Lower lobe of right lung (tissue), 2 donors: ENCODE measurements around the gene BRD8. TPM values are rescaled to one million over a fixed set of nuclear protein-coding genes. Genes with fewer than 3 reads are reported as not detected.

Source experiments
- ATAC-seq, 2 donors: fragments of 200-7000 bp; cut with Tn5 transposase; one replicate each; pipeline ENCODE4 v1.9.1; 2020 to 2022; ENCODE audit warnings: mild to moderate bottlenecking in 2 of 2, moderate library complexity in 2 of 2
- DNase-seq: peaks from one replicate; pipeline ENCODE4 v3.0.0-alpha.2; 2020
- H3K27ac ChIP-seq: fragments of 200-600 bp; one replicate; pipeline ENCODE4 v1.8.0; 2022
- H3K27me3 ChIP-seq: fragments of 200-600 bp; one replicate; pipeline ENCODE4 v1.8.0; 2022; ENCODE audit warnings: low read depth
- H3K36me3 ChIP-seq: fragments of 200-600 bp; one replicate; pipeline ENCODE4 v1.8.0; 2022; ENCODE audit warnings: mild to moderate bottlenecking
- H3K4me1 ChIP-seq: fragments of 200-600 bp; one replicate; pipeline ENCODE4 v1.8.0; 2022
- H3K4me3 ChIP-seq: fragments of 200-600 bp; one replicate; pipeline ENCODE4 v1.8.0; 2022; ENCODE audit warnings: mild to moderate bottlenecking
- H3K9me3 ChIP-seq: fragments of 200-600 bp; one replicate; pipeline ENCODE4 v1.8.0; 2022
- intact Hi-C: fragments of 100-400 bp; cut with DNase I; formaldehyde crosslinking; loops from one replicate; pipeline ENCODE4 v1.11.0; 2022
- total RNA-seq: library from RNA; stranded (reverse); fragmentation: NEBNext Ultra II Directional; extraction: Animal tissue kit (Norgen Biotek cat#: 25700); gene quantifications from one replicate; pipeline ENCODE4 v1.2.1, GENCODE V29; 2021
- TF ChIP-seq, protein P1 (sequence below): fragments of 200-600 bp; IDR thresholded peaks from one replicate; pipeline ENCODE4 v1.8.0; 2022; ENCODE audit warnings: antibody characterized with exemption, mild to moderate bottlenecking
- donor health status: DM: no; HTN: yes; CAD: no; lungs with severe emphysema.

The BRD8 gene
- total RNA-seq, 1 donor from 2014 or later, result 56.9 TPM

DNA sequence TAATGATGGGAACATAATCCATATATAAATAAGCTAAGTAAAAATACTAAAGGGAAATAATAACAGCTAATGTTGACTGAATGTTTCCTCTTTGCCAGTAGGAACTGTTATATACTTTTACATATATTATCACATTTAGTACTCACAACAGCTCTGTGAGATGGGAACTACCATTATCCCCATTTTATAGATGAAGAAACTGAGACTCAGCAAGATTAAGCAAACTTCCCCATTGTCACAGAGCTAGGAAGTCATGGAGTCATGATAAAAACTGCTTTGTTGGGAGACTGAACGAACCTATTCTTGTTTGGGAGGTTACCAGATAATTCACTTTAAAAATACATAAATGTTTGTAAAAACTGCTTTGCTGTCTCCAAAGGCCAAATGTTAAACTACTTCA lies 71.2 kb downstream of the BRD8 start:
- Histone ChIP-seq H3K27ac (no peak overlapping the region), H3K9me3 (no peaks in the 10 kb centered on the region), H3K27me3 (peaks cover 4% of the 10 kb centered on the region), H3K36me3 (no peaks in the 10 kb centered on the region), H3K4me1 (no peaks in the 10 kb centered on the region), H3K4me3 (no peak overlapping the region)
- ATAC-seq (no peak), DNase-seq (no peak)
- intact Hi-C loops, result no loop called here
- TF ChIP-seq, protein P1, sequence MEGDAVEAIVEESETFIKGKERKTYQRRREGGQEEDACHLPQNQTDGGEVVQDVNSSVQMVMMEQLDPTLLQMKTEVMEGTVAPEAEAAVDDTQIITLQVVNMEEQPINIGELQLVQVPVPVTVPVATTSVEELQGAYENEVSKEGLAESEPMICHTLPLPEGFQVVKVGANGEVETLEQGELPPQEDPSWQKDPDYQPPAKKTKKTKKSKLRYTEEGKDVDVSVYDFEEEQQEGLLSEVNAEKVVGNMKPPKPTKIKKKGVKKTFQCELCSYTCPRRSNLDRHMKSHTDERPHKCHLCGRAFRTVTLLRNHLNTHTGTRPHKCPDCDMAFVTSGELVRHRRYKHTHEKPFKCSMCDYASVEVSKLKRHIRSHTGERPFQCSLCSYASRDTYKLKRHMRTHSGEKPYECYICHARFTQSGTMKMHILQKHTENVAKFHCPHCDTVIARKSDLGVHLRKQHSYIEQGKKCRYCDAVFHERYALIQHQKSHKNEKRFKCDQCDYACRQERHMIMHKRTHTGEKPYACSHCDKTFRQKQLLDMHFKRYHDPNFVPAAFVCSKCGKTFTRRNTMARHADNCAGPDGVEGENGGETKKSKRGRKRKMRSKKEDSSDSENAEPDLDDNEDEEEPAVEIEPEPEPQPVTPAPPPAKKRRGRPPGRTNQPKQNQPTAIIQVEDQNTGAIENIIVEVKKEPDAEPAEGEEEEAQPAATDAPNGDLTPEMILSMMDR, result no peak

DNA sequence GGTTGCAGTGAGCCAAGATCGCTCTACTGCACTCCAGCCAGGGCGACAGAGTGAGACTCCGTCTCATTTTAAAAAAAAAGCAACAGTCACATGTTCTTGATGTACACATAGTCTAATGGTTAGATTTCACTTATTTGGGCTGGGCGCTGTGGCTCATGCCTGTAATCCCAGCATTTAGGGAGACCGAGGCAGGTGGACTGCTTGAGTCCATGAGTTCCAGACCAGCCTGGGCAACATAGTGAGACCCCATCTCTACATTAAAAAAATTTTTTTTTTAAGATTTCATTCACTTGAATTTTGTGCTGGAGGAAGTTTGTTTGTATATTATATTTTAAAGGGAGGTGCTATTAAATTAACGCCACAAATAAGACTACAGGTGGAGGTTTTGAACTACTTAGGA lies 72.7 kb downstream of the BRD8 start:
- H3K36me3 ChIP-seq, result no peaks in the 10 kb centered on the region
- intact Hi-C loops, result no loop called here
- H3K9me3 ChIP-seq, result no peaks in the 10 kb centered on the region
- no peaks in the 10 kb centered on the region for H3K27me3 ChIP-seq
- TF ChIP-seq, protein P1, result no peak
- no peak for ATAC-seq
- no peak for DNase-seq
- H3K4me3 ChIP-seq, result no peak overlapping the region
- H3K4me1 ChIP-seq, result no peaks in the 10 kb centered on the region
- no peak overlapping the region for H3K27ac ChIP-seq

DNA sequence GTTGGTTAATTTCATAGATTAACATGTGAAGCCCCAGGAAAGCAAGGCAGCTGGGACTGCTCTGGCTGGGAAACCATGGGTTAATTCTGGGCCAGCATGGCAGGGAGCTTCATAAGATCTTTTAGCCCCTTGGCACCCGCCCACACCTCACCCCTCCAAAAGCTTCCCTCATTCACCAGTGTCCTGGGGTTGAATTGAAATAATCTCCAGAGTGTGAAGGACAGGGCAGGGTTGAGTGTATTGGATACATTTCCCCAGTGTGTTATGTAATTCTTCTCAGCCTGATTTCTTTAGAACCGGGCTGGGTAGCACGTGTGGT lies 75.2 kb downstream of the BRD8 start:
- no peak overlapping the region for H3K27ac ChIP-seq
- no peaks in the 10 kb centered on the region for H3K4me1 ChIP-seq
- H3K36me3 ChIP-seq, result no peaks in the 10 kb centered on the region
- ATAC-seq (no peak), DNase-seq (no peak)
- peaks cover 6% of the 10 kb centered on the region for H3K27me3 ChIP-seq
- TF ChIP-seq, protein P1, result no peak
- no peak overlapping the region for H3K4me3 ChIP-seq
- no peaks in the 10 kb centered on the region for H3K9me3 ChIP-seq
- intact Hi-C loops, result no loop called here

DNA sequence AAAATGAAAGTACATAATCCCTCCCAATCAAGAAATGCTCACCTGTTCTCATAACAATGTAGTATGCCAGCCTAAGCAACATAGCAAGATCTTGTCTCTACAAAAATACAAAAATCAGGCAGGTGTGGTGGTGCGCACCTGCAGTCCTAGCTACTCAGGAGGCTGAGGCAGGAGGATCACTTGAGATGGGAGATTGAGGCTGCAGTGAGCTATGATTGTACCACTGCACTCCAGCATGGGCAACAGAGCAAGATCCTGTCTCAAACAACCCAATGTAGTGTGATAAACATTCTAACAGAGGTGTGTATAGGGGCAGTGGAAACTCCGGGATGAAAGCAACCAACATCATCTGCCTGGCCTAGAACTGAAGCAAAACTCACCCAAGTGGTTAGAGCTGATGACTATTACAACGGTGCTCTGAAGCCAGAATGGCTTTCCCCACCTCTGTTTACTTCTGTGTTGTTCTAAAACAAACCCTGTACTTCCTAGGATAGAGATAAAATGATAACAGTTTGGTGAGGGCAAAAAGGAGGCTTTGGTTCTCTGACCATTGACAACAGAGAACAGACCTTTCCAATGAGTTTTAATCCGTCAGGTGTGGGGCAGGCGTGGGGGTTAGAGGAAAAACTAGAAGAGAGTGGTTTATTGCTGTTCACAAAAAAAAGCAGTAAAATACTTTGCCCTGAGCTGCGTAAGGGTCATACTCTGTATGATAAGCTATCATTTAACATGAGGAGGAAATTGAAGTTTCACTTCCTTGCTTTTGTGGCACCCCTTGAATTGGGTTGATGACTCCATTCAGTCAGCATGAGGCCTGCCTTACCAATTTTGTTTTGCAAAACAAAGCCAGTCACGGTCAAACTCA lies 75.7 kb downstream of the BRD8 start:
- intact Hi-C loops, result no loop called here
- H3K4me3 ChIP-seq, result no peak overlapping the region
- DNase-seq (no peak), ATAC-seq (no peak)
- no peaks in the 10 kb centered on the region for H3K4me1 ChIP-seq
- peaks cover 6% of the 10 kb centered on the region for H3K27me3 ChIP-seq
- TF ChIP-seq, protein P1, result no peak
- no peaks in the 10 kb centered on the region for H3K9me3 ChIP-seq
- H3K36me3 ChIP-seq, result no peaks in the 10 kb centered on the region
- H3K27ac ChIP-seq, result no peak overlapping the region

DNA sequence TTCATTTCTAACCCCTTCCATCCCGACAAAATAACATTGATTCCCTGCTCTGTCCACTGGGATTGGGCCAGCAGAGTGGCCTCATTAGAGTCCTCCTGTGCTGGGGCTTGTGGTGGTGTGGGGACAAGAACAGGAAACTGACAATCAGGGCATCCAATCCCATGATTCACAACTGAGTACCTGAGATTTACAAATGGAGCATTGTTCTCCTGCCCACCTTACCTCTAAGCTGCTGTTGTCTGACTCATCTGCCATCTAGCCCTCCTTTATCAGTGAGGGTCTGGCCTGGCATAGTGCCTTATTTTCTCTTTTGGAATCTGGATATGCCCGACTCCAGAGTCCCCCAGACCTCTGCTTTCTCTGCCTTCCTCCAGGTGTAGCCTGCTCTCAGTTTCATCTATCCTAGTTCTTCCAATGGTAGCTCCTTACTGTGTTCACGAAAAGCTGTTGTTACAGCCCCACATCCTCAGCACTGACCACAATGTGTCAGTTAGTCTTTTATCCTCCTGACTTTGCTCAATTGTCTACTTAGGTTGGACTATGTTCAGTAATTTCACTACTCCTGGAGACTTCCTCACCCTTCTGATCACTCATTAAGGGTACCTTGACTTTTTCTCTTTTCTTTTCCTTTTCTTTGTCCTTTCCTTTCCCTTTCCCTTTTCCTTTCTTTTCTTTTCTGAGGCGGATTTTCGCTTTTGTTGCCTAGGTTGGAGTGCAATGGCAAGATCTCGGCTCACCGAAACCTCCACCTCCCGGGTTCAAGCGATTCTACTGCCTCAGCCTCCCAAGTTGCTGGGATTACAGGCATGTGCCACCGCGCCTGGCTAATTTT lies 81.2 kb downstream of the BRD8 start:
- ATAC-seq (no peak), DNase-seq (no peak)
- Histone ChIP-seq H3K9me3 (no peaks in the 10 kb centered on the region), H3K36me3 (no peaks in the 10 kb centered on the region), H3K27me3 (peaks cover 6% of the 10 kb centered on the region), H3K27ac (no peak overlapping the region), H3K4me3 (no peak overlapping the region), H3K4me1 (no peaks in the 10 kb centered on the region)
- TF ChIP-seq, protein P1, result no peak
- intact Hi-C loops, result no loop called here
